K562 (cell line): ENCODE measurements around the gene PRELID3B. TPM values are rescaled to one million over a fixed set of nuclear protein-coding genes. Genes with fewer than 3 reads are reported as not detected.

Source experiments
- AFF4 ChIP-seq: sonication (generic); formaldehyde crosslinking; IDR thresholded peaks from 2 replicates; pipeline ENCODE4 v1.8.0; 2023; ENCODE audit warnings: mild to moderate bottlenecking, missing genetic modification reagents
- ATF2 ChIP-seq: sonication (generic); formaldehyde crosslinking; IDR thresholded peaks from 2 replicates; pipeline ENCODE4 v1.8.1; 2022; ENCODE audit warnings: missing genetic modification reagents
- DDX20 ChIP-seq: fragments of 450-650 bp; IDR thresholded peaks from 2 replicates; pipeline ENCODE4 v1.6.1; 2016; ENCODE audit warnings: missing genetic modification characterization, low read depth, mild to moderate bottlenecking, missing compliant biosample characterization, moderate library complexity
- FOXM1 ChIP-seq, 2 experiments: fragments of 450-650 bp in 1 of 2; sonication (generic) in 1 of 2; formaldehyde crosslinking in 1 of 2; IDR thresholded peaks; 2 replicates each; pipeline versions ENCODE4 v1.6.1 to v1.9.0; 2017 to 2022; ENCODE audit warnings: low read depth in 2 of 2, mild to moderate bottlenecking in 2 of 2, missing genetic modification reagents in 1 of 2, moderate library complexity in 1 of 2
- GABPB2 ChIP-seq: fragments of 250-450 bp; sonication (Bioruptor Pico); conservative IDR thresholded peaks from 2 replicates; pipeline ENCODE4 v1.5.1; 2021; ENCODE audit warnings: mild to moderate bottlenecking
- GATAD2A ChIP-seq: fragments of 450-650 bp; IDR thresholded peaks from 2 replicates; pipeline ENCODE4 v1.6.1; 2017
- HINFP ChIP-seq: fragments of 450-650 bp; conservative IDR thresholded peaks from 2 replicates; pipeline ENCODE4 v1.6.1; 2016; ENCODE audit warnings: missing genetic modification characterization, low read depth, mild to moderate bottlenecking, control low read depth, missing compliant biosample characterization
- ILF3 ChIP-seq: fragments of 450-650 bp; IDR thresholded peaks from 2 replicates; pipeline ENCODE4 v1.6.1; 2018; ENCODE audit warnings: antibody characterized with exemption, mild to moderate bottlenecking, moderate library complexity, borderline replicate concordance
- NEUROD1 ChIP-seq: fragments of 150-350 bp; IDR thresholded peaks from 2 replicates; pipeline ENCODE4 v1.6.1; 2014; ENCODE audit warnings: borderline replicate concordance, low read length, low read depth; ENCODE audit not compliant: partially characterized antibody
- POLR2G ChIP-seq: fragments of 200-400 bp; formaldehyde crosslinking; IDR thresholded peaks from 2 replicates; pipeline ENCODE4 v1.6.1; 2017; ENCODE audit warnings: low read depth, mild to moderate bottlenecking, antibody characterized with exemption, low read length, moderate library complexity
- PRMT5 ChIP-seq: sonication (generic); formaldehyde crosslinking; IDR thresholded peaks from 2 replicates; pipeline ENCODE4 v1.5.0; 2020; ENCODE audit warnings: missing genetic modification reagents
- PYGO2 ChIP-seq: fragments of 450-650 bp; IDR thresholded peaks from 2 replicates; pipeline ENCODE4 v1.6.1; 2016; ENCODE audit warnings: mild to moderate bottlenecking, missing genetic modification characterization, moderate library complexity, missing compliant biosample characterization
- SAFB2 ChIP-seq: fragments of 200-400 bp; formaldehyde crosslinking; IDR thresholded peaks from 2 replicates; pipeline ENCODE4 v1.6.1; 2018; ENCODE audit warnings: borderline replicate concordance, low read length, low read depth, moderate library complexity; ENCODE audit not compliant: severe bottlenecking
- SIN3A ChIP-seq, 2 experiments: fragments of 150-350 bp in 1 of 2; IDR thresholded peaks; 2 replicates each; pipeline ENCODE4 v1.6.1; 2011 to 2016; ENCODE audit warnings: borderline replicate concordance in 2 of 2, low read depth in 2 of 2, low read length in 2 of 2, mild to moderate bottlenecking in 2 of 2, moderate library complexity in 2 of 2; ENCODE audit not compliant: control insufficient read depth in 1 of 2
- SMAD3 ChIP-seq: fragments of 450-650 bp; formaldehyde crosslinking; conservative IDR thresholded peaks from 2 replicates; pipeline ENCODE4 v1.4.0; 2020; ENCODE audit warnings: mild to moderate bottlenecking
- SMAD4 ChIP-seq: fragments of 250-450 bp; sonication (Bioruptor Pico); conservative IDR thresholded peaks from 2 replicates; pipeline ENCODE4 v1.8.0; 2021; ENCODE audit warnings: inconsistent platforms, mild to moderate bottlenecking, moderate library complexity
- SOX6 ChIP-seq: fragments of 450-650 bp; IDR thresholded peaks from 2 replicates; pipeline ENCODE4 v1.6.1; 2014; ENCODE audit warnings: mild to moderate bottlenecking
- TCF3 ChIP-seq: sonication (generic); formaldehyde crosslinking; IDR thresholded peaks from 2 replicates; pipeline ENCODE4 v1.4.0; 2020; ENCODE audit warnings: mild to moderate bottlenecking, missing genetic modification reagents
- ZFP1 ChIP-seq: fragments of 450-650 bp; formaldehyde crosslinking; IDR thresholded peaks from 2 replicates; pipeline ENCODE4 v1.4.0; 2020; ENCODE audit warnings: mild to moderate bottlenecking, mixed read lengths
- ZNF561 ChIP-seq: fragments of 450-650 bp; formaldehyde crosslinking; conservative IDR thresholded peaks from 2 replicates; pipeline ENCODE4 v1.4.0; 2020; ENCODE audit warnings: mild to moderate bottlenecking, moderate library complexity
- polyA plus RNA-seq, 8 experiments: library from polyadenylated mRNA; depleted of rRNA in 4 of 8; stranded (reverse) in 5 of 8; unstranded in 3 of 8; fragments of >200 nt; fragmentation: Nextera tagmentation in 2 of 8; fragmentation: Illumina TruSeq in 1 of 8; extraction: Ambion mirVana in 2 of 8; extraction: Trizol in 1 of 8; gene quantifications; 2 replicates each; pipeline versions ENCODE4 v1.2.1 to v1.2.3, GENCODE V29; 2011 to 2014; ENCODE audit warnings: inconsistent platforms in 1 of 8, missing spikeins in 1 of 8
- total RNA-seq, 7 experiments: library from RNA; depleted of rRNA in 6 of 7; stranded (reverse); fragments of >200 nt in 6 of 7; fragmentation: Illumina TruSeq in 2 of 7; extraction: Trizol in 2 of 7; gene quantifications; 2 replicates each; pipeline versions ENCODE4 v1.2.1 to v1.2.3, GENCODE V29; 2011 to 2021; ENCODE audit warnings: low replicate concordance in 1 of 7

PRELID3B gene
- total and polyA plus RNA-seq, 9 of the 15 experiments (the other 6 are each of a cell fraction or from before 2014, with no cell fraction given) = 77.0 to 186 (median 101) TPM

- TF ChIP-seq FOXM1 (IDR thresholded peaks at IDR 0.05; ENCODE audit: low read depth) = no peak
- 0 out of 2 replicates have a peak, but pooled peaks have one; percentile 52 for TF ChIP-seq FOXM1 (CRISPR knock-in tag; IDR thresholded peaks at IDR 0.05; ENCODE audit: low read depth)
- TF ChIP-seq GABPB2 (CRISPR knock-in tag) = no peak
- TF ChIP-seq DDX20 (tag) = no peak
- no peak for TF ChIP-seq PYGO2
- TF ChIP-seq PRMT5 (CRISPR knock-in tag) = no peak
- no peak for TF ChIP-seq SAFB2
- no peak for TF ChIP-seq ZNF561
- TF ChIP-seq NEUROD1 = peak; percentile 84
- TF ChIP-seq ATF2 (CRISPR knock-in tag) = no peak
- no peak for TF ChIP-seq GATAD2A
- TF ChIP-seq HINFP = no peak
- TF ChIP-seq ILF3 = 0 out of 2 replicates have a peak, but pooled peaks have one; percentile 32
- TF ChIP-seq SMAD3 (CRISPR knock-in tag) = no peak
- TF ChIP-seq TCF3 (CRISPR knock-in tag) = peak; percentile 41; the same call in 1 of the 2 replicates
- TF ChIP-seq POLR2G = peak; percentile 76
- TF ChIP-seq SMAD4 = 0 out of 2 replicates have a peak, but pooled peaks have one; percentile 17
- TF ChIP-seq AFF4 (CRISPR knock-in tag) = 0 out of 2 replicates have a peak, but pooled peaks have one; percentile 6
- no peak for TF ChIP-seq SIN3A (IDR thresholded peaks at IDR 0.05; ENCODE audit: borderline replicate concordance in 2 of 2, control insufficient read depth in 1 of 2, low read depth in 2 of 2, low read length in 2 of 2)
- TF ChIP-seq ZFP1 (CRISPR knock-in tag) = no peak
- TF ChIP-seq SOX6 = 0 out of 2 replicates have a peak, but pooled peaks have one; percentile 6
These were observed 428 bp upstream of the PRELID3B start (continued) for GRCh38 chr20:59042796-59043631.
